NCI-H526 treated with DMSO at 0.1 percent for 48 hours (cell line): ENCODE measurements around the gene TAS2R14.

Experiments used
- DNase-seq: peaks from one replicate; lab custom pipeline; 2025; lab: John Stamatoyannopoulos, UW

TAS2R14 gene, protein sequence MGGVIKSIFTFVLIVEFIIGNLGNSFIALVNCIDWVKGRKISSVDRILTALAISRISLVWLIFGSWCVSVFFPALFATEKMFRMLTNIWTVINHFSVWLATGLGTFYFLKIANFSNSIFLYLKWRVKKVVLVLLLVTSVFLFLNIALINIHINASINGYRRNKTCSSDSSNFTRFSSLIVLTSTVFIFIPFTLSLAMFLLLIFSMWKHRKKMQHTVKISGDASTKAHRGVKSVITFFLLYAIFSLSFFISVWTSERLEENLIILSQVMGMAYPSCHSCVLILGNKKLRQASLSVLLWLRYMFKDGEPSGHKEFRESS

DNA sequence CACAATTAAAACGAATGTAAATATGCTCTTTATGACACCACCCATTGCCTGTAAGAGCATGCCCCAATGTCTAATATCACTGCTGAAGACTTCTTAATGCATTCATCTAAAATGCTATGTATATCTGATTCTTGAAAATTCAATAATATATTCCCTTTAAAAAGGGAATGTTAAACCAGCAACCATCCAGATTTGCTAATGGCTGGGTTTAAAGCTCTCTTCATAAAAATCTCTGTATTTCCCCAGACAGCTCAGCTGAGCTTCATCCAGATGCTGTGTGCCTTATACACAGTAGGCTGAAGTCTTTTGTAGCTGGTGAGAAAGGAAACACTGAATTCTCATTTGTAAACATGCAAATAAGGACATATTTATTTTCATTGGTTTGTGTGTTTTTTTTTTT lies at the start of gene TAS2R14:
Gene TAS2R14 (minus strand): TSS at position 101 of the 400 bp plus-strand sequence. CDS start 56 bp downstream, at position 45.
- no peak for DNase-seq

- no peak for DNase-seq
Observed at GRCh38 chr12:10986812-10987211, 47.7 kb upstream of the TAS2R14 start, which contains the start of gene TAS2R50. Gene TAS2R50, minus strand, starts transcription at chr12:10986912. Its CDS starts 52 bp downstream, at chr12:10986860.

- DNase-seq = no peak
Observed at GRCh38 chr12:10982244-10982643, 43.2 kb upstream of the TAS2R14 start.

DNA sequence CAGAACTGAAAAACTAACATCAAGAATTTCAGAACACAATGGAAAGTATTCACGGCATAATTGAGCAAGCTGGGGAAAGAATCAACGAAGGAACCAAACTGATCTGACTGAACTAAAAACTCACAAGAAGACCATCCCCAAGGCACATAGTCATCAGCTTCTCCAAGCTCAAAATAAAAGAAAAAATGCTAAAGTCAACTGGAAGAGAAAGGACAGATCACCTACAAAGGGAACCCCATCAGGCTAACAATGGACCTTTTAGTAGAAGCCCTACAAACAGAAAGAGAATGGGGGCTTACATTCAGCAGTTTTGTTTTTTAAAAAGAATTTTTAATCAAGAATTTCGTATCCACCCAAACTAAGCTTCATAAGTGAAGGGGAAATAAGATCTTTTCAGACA lies 35.9 kb upstream of the TAS2R14 start:
- no peak for DNase-seq

DNA sequence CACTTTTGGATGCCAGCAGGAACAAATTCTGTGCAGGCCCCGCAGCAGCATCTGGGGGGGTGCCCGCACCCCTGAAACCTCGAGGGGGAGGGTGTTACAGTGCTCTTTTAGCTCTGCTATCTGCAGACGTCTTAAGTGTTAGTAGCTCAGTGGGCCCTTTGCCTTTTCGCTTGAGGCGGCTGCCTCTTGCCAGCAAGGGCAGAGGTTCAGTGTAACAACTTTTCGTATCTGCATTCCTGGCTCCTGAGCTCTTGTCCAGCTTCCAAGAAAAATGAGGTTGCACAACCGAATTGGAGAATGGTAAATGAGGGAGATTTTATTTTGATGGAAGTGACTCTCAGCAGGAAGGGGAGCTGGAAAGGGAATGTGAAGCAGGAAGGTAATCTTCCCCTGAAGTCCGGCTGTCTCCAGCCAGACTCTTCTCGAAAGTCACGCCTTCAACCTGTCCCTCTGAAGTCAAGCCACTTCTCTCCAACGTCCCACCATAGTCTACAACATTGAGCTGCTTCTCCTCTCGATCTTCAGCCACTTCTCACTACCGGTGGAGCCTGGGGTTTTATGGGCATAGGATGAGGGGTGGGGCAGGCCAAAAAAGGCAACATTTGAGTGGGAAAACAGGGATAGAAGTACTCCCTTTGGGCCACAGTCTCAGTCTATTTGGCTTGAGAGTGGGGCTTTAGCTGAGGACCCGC lies 29.8 kb upstream of the TAS2R14 start:
- DNase-seq = no peak

DNA sequence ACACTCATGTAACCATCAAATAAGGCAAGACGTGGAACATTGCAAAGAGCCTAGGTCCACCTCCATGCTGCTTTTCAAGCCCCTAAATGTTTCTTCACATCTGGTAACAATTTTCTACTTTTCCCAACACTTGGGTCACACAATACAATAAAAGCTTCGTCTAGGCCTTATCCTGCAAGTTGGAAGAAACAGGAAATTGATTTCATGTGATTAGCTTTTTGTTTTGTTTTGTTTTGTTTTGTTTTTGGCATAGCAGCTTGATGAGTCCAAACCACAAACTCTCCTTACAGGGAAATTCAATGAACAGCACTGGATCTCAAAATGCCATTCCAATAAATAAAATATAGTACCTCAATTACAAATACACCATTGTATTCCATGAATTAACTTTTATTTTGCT lies 28.3 kb upstream of the TAS2R14 start:
- no peak for DNase-seq

DNA sequence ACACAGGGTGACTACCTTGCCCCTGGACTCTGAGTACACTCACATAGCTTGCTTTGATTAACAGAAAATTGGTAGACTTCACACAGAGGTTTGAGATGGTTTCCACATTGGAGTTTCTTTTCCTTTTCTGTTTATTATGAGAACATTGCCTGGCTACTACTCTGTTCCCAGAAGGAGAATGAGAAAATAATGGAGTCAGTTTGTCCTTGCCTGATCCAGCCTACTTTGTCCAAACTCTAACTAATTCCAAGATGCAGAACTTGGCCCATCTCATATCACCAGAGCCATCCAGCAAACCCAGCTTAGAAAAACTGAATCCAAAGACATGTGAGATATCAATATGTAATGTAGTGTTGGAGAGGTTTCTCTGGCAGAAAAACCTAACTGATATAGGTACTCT lies 27.3 kb upstream of the TAS2R14 start:
- no peak for DNase-seq

DNA sequence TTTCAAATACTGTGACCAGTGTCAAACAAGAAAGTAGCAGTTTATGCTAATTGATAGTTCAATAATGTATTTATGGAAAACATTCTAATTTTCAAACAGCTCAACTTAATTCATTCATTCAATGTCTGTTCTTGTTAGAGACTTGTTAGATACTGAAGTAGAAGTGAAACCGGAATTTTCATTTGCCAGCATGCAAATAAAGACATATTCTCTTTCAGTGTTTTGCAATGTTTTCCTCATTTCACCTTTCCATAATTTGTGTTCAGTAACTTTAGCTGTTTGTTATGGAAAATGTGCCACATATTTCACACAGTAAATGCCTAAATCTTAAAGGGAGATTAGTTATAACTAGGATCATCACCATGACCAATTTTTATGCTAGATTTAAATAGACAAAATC lies 26.4 kb upstream of the TAS2R14 start:
- no peak for DNase-seq

DNA sequence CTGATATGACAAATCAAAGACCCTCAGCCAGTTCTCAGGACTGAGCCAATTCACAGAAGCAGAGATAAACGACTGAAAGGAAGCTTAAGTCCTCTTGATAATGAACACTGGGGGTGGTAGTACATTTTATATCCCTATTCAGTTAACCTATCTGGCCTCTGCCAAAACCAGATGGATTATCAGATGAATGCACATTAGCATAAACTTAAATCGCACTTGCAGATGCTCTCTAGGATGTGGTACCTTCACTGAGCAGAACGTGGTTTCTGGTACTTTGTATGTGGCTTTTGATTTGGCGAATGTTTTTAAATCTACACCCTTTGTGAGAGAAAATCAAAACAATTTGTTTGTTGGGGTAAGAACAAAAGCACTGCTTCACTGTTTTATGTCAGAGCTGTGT lies 21.1 kb upstream of the TAS2R14 start:
- no peak for DNase-seq

DNA sequence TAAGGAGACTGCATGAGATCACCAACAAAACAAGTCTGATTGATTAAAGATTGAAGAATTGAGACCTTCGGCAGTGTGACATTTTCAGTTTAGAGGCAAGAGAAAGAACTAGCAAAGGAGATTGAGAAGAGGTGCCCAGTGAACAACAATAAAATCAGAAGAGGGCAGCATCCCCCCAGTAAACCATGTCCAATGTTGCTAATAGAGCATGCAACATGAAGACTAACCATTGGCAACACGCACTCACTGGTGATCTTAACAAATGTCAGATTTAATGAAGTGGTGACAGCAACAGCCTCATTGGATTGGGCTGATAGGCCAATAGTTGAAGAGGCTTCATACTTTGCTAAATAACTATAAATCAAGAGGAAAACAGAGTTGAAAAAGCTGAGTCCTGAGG lies 20.7 kb upstream of the TAS2R14 start:
- peak; percentile 16 for DNase-seq

DNA sequence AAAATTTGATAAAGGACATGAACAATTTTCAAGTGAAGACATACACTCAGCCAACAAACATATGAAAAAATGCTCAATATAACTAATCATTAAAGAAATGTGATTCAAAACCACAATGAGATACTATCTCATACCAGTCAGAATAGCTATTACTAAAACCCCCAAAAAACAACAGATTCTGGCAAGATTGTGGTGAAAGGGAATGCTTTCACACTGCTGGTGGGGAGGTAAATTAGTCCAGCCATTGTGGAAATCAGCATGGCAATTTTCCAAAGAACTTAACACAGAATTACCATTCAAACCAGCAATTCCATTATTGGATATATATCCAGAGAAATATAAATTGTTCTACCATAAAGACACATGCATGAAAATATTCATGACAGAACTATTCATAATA lies 18.7 kb upstream of the TAS2R14 start:
- DNase-seq = no peak

GRCh38 chr12:10956085-10956484 lies 17.0 kb upstream of the TAS2R14 start:
- no peak for DNase-seq

DNA sequence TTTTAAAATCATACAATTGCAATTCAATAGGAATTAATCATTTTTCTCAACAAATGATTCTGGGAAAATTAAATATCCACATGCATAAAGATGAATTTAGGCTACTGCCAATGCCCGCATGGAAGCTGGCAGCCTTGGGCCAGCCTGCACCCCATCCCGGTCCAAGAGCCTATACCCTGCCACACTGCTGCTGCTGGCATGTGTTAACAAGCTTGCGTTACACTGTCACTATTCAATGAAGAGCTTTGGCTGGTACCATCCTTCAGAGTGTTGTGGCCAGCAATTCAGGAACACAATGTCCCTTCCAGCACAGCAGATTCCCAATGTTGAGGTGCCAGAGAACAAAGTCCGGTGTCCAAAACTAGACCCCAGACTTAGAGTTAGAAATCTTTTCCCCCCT lies 13.6 kb upstream of the TAS2R14 start:
- DNase-seq = no peak

- no peak for DNase-seq
Observed at GRCh38 chr12:10943167-10943566, 4.1 kb upstream of the TAS2R14 start.

- DNase-seq = no peak
Observed at GRCh38 chr12:10941916-10942607, 3.0 kb upstream of the TAS2R14 start.

DNA sequence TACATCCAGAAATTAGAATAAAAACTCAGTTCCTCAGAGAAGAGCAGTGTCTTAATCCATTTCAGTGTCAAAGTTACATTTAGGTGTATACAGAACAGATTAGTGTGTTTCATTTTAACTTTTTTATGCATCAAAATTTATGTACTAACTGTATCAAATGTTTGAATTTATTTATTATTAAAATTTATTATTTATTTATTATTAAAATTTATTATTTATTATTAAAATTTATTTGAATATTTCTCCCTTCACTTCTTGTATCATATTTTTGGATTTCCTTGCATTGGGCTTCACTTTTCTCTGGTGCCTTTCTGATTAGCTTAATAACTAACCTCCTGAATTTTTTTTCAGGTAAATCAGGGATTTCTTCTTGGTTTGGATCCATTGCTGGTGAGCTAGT lies 2.3 kb upstream of the TAS2R14 start:
- no peak for DNase-seq

DNA sequence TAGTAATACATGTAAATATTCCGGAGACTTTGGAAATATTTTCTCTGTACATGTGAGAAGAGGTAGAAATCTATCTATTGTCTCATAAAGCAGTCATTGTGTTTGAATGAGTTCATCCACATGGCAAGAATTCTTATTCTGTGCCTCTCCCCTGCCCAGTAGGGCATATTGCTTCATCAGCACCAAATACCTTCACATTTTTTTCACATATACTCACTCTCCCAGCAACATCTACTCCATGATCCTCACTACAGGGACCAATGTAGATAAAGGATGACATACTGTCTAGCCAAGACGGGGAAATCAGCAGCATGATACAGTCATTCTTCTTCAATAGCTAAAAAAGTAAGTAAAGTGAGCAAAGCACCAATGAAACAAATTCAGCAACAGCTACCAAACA lies 1.3 kb upstream of the TAS2R14 start:
- DNase-seq = no peak

GRCh38 chr12:10936506-10936905 lies 2.6 kb downstream of the TAS2R14 start:
- no peak for DNase-seq

GRCh38 chr12:10928746-10929286 lies 10.2 kb downstream of the TAS2R14 start, which contains the start of gene PRH2:
Gene PRH2, plus strand, starts transcription at chr12:10929236. Its CDS starts 38 bp downstream, at chr12:10929274.
- DNase-seq = no peak

GRCh38 chr12:10926269-10926668 lies 12.8 kb downstream of the TAS2R14 start:
- no peak for DNase-seq

- DNase-seq = no peak
Observed at GRCh38 chr12:10919809-10920208, 19.3 kb downstream of the TAS2R14 start.

DNA sequence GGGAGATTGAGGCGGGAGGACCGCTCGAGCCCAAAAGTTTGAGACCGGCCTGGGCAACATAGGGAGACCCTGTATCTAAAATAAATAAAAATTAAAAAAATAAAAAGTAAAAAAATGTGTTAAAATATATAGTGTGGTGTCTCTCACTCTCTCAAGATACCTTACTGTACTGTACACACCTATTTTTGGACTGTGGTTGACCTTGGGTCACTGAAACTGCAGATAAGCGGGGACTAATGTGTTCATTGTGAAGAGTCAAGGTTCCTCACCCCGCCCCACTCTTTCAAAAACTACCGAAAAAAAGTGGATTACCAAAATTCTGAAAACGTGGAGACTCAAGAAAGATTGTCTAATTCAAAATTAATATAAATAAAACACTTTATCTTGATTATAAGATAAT lies 28.7 kb downstream of the TAS2R14 start:
- no peak for DNase-seq

DNA sequence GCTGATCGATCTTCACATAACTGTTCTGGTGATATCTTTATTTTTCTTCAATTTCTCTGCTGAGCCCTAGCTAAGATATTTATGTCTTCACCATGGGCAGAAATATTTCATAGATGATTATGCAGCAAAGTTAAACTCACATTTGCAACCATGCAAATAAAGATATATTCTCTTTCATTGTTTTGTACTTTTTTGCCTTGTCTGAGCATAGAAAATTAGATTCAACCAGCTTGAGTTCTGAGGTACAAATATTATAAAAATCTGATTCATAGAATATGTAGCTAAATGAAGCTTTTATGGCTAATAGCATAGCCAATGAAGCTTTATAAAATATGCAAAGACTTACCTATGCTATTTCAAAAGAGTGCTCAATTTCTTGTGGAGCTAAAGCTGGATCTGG lies 29.6 kb downstream of the TAS2R14 start, which contains the start of gene TAS2R13:
Gene TAS2R13 (minus strand): TSS at position 101 of the 400 bp plus-strand sequence. CDS start 264 bp downstream, outside the sequence.
- DNase-seq = no peak
